Effector memory CD4-positive, alpha-beta T cell (primary cell): ENCODE results near the gene USH2A.

Experiments
- DNase-seq, 3 donors: peaks; one replicate each; pipeline ENCODE4 v3.0.0-alpha.2; 2020
- H3K27ac ChIP-seq: 2 replicates; pipeline ENCODE4 v1.7.0; 2013; ENCODE audit warnings: mild to moderate bottlenecking, low read length, moderate library complexity; ENCODE audit not compliant: insufficient read depth, poor library complexity, severe bottlenecking
- H3K27me3 ChIP-seq: replicated peaks from 2 replicates; pipeline ENCODE4 v1.7.0; 2013; ENCODE audit warnings: mild to moderate bottlenecking, low read length; ENCODE audit not compliant: insufficient read depth, control insufficient read depth, poor library complexity, severe bottlenecking
- H3K36me3 ChIP-seq: 2 replicates; pipeline ENCODE4 v1.7.0; 2013; ENCODE audit warnings: mild to moderate bottlenecking, low read length, moderate library complexity; ENCODE audit not compliant: control insufficient read depth, insufficient read depth
- H3K4me1 ChIP-seq: 2 replicates; pipeline ENCODE4 v1.7.0; 2013; ENCODE audit warnings: low read length, mild to moderate bottlenecking; ENCODE audit not compliant: control insufficient read depth, insufficient read depth, poor library complexity, severe bottlenecking
- H3K4me3 ChIP-seq: 2 replicates; pipeline ENCODE4 v1.7.0; 2013; ENCODE audit warnings: low read length, low read depth, mild to moderate bottlenecking; ENCODE audit not compliant: insufficient read depth, poor library complexity, severe bottlenecking
- H3K9me3 ChIP-seq: 2 replicates; pipeline ENCODE4 v1.7.0; 2013; ENCODE audit warnings: mild to moderate bottlenecking, low read length, moderate library complexity; ENCODE audit not compliant: control insufficient read depth

Gene USH2A

DNA sequence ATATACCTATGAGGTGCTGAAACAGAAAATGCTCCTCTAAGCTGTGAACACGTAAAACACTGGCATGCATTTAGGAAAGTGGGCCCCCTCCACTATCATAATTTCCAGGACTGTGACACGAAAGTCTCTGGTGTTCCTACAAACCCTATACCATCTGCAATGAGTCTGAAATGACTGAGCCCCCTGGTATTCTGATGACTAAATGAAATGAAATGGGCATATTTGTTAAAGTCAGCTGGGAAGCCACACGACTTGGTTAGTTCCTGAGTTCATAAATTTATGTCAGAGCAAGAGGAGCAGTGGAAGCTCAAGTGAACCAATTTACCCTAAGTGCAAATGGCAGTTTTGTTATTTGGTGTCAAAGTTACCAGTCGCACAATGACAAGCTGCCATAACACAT lies 673.8 kb downstream of the USH2A start:
- Histone ChIP-seq H3K36me3 (no peaks in the 10 kb centered on the region), H3K4me3 (no peak overlapping the region), H3K4me1 (no peaks in the 10 kb centered on the region), H3K27ac (no peak overlapping the region), H3K27me3 (no peaks in the 10 kb centered on the region), H3K9me3 (no peaks in the 10 kb centered on the region)
- DNase-seq, result no peak

DNA sequence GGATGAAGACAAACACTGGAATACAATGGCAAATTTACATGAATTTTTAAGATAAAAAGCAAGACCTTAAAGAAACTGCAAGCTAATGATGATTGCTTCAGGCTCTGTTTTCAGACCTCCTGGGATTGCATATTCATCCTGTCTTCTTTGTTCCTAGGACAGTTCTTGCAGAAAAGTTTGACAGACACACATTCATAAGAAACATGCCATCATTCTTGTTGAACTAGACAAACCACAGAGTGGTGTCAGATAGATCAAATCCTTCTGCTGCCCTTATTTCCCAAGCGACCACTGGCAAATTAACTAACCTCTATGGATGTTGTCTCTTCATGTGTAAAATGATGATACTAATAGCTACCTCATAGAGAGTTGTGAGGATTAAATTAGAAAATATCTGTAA lies 674.8 kb downstream of the USH2A start:
- Histone ChIP-seq H3K27ac (no peak overlapping the region), H3K4me1 (no peaks in the 10 kb centered on the region), H3K27me3 (no peaks in the 10 kb centered on the region), H3K36me3 (no peaks in the 10 kb centered on the region), H3K4me3 (no peak overlapping the region), H3K9me3 (no peaks in the 10 kb centered on the region)
- DNase-seq, result no peak

DNA sequence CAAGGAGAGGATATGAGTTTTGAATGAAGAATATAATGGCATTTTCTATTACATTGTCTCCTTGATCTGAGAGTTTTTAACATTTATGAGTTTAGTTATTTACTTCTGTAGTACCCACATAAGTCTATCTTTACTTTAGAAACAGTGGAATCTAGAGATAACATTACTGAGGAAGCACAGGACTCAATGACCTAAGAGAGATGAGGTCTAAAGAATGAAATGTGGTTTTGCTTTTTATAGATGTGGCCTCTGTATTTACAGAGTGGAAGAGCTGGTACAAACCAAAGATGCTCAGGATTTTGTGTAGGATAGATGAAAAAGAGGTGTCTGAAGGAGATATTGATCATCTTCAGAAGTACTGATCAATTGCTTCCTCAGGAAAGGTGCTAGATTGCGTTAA lies 678.8 kb downstream of the USH2A start:
- H3K27ac ChIP-seq, result no peak overlapping the region
- DNase-seq, result no peak
- no peak overlapping the region for H3K4me3 ChIP-seq
- H3K27me3 ChIP-seq, result no peaks in the 10 kb centered on the region
- no peaks in the 10 kb centered on the region for H3K9me3 ChIP-seq
- no peaks in the 10 kb centered on the region for H3K4me1 ChIP-seq
- no peaks in the 10 kb centered on the region for H3K36me3 ChIP-seq

DNA sequence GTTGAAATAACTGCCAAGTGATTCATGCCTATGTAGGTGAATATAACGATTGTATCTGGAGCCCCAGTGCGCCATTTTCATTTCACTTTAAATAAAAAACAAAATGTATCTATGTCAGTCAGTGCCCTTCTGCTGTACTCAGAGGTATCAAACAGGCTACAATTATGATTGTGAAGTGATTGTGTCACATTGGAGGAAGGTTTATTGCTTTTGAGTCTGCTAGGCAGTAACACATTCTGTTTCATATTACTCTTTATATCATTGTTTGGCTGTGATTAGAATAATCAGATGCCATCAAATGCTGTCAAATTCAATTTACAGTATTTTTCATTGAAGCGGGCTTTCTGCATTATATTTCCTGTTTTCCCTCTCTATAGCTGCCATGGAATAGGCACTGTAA lies 684.2 kb downstream of the USH2A start:
- Histone ChIP-seq H3K36me3 (no peaks in the 10 kb centered on the region), H3K9me3 (no peaks in the 10 kb centered on the region)
- DNase-seq, result no peak

DNA sequence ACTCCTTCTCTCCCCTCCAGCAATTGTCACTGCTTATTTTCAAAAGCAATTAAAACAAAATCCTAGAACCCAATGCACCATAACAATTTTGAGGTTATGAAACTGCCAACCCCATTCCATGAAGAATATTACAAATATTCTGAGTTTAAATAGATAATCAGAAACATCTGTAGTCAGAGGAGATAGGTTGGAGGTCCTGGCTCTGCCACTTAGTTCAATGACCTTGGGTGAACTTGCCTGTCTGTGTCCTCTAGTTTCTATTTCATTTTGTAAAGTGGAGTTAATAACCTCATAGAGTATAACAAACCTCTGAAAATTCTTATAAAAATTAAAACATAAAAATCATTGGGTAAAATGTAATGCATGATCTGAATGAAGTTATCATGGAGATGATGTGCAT lies 691.5 kb downstream of the USH2A start:
- H3K4me1 ChIP-seq, result no peaks in the 10 kb centered on the region
- H3K27me3 ChIP-seq, result no peaks in the 10 kb centered on the region
- no peaks in the 10 kb centered on the region for H3K9me3 ChIP-seq
- no peak overlapping the region for H3K27ac ChIP-seq
- no peak overlapping the region for H3K4me3 ChIP-seq
- H3K36me3 ChIP-seq, result no peaks in the 10 kb centered on the region
- no peak for DNase-seq

More for the DNA sequence above, 684.2 kb downstream of the USH2A start:
- Histone ChIP-seq H3K4me1 (no peaks in the 10 kb centered on the region), H3K27ac (no peak overlapping the region), H3K27me3 (no peaks in the 10 kb centered on the region), H3K4me3 (no peak overlapping the region)

DNA sequence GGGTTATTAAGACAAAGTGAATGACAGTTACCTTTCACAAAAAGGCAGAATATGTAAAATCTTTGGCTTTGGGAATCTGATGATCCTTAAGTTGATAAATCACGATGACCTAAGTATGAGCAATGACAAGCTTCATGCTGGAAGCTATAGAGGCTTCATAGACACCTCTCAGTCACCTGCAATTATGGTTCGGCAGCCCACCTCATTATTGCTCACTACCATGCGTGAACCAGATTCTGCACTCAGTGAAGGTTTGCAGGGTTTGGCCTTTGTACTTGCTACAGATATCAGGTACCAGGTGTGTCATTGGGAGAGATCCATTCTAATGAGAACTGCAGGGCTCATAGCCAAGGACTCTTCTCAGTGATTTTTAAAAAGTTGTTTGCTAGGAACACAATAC lies 692.6 kb downstream of the USH2A start:
- no peak overlapping the region for H3K4me3 ChIP-seq
- H3K36me3 ChIP-seq, result no peaks in the 10 kb centered on the region
- no peak for DNase-seq
- H3K27ac ChIP-seq, result no peak overlapping the region
- H3K9me3 ChIP-seq, result no peaks in the 10 kb centered on the region
- no peaks in the 10 kb centered on the region for H3K4me1 ChIP-seq
- H3K27me3 ChIP-seq, result no peaks in the 10 kb centered on the region

DNA sequence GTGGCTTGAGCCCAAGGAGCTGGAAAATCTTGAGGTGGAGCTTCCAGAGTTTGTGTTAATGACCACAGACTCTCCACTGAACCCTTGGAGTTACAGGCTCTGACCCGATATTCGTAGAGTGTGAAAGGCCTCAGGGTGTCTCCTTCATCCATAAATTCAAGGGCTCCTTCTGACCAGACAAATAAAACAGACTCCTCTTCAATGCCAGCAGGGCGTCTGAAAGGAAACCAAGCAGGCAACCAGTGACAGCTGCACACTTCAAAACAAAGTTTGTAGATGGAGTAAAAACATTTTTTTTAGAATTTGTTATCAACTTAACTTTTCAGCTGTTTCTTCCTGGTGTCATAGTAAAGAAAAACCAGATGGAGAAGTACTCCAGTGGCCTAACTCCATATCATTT lies 695.1 kb downstream of the USH2A start:
- DNase-seq, result no peak
- H3K27ac ChIP-seq, result no peak overlapping the region
- H3K27me3 ChIP-seq, result no peaks in the 10 kb centered on the region
- H3K36me3 ChIP-seq, result no peaks in the 10 kb centered on the region
- no peak overlapping the region for H3K4me3 ChIP-seq
- no peaks in the 10 kb centered on the region for H3K4me1 ChIP-seq
- no peaks in the 10 kb centered on the region for H3K9me3 ChIP-seq

DNA sequence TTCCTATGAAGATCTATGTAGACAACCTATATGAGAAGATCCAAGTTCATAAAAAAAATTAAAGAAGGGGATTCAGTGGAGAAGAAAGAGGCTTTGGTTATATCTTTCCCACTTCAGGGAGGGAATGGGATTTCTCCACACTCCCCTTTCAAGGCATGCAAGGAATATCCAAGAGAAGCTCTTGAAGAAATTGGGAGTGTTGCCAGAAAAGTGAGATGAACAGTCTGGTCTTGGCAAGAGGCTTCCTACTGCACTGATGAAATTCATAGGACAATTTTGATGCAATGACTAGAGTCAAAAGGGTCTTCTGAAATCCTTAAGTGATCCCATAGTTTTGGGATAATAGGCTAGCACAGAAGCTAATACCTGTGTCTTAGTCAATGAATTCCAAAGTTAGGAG lies 703.1 kb downstream of the USH2A start:
- H3K4me3 ChIP-seq, result no peak overlapping the region
- no peak overlapping the region for H3K27ac ChIP-seq
- no peaks in the 10 kb centered on the region for H3K9me3 ChIP-seq
- H3K4me1 ChIP-seq, result no peaks in the 10 kb centered on the region
- no peaks in the 10 kb centered on the region for H3K27me3 ChIP-seq
- DNase-seq, result no peak
- H3K36me3 ChIP-seq, result no peaks in the 10 kb centered on the region

DNA sequence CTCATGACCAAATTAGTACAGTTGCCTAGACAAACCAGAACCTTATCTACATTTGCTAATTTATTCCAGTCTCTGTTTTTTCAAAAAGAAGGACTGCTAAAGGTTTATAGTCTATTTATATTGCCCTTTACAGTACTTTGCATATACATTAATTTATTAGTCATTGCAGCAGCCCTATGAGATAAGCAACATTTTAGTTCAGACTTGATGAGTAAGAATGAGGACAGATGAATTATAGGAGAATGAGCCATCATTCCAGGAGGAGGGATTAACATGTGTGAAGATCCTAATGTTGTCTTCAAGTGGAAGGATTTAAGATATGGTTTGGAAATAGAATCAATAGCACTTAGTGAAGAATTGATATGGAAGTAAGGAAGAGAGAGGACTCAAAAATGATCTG lies 703.7 kb downstream of the USH2A start:
- DNase-seq, result no peak
- no peaks in the 10 kb centered on the region for H3K27me3 ChIP-seq
- H3K9me3 ChIP-seq, result no peaks in the 10 kb centered on the region

DNA sequence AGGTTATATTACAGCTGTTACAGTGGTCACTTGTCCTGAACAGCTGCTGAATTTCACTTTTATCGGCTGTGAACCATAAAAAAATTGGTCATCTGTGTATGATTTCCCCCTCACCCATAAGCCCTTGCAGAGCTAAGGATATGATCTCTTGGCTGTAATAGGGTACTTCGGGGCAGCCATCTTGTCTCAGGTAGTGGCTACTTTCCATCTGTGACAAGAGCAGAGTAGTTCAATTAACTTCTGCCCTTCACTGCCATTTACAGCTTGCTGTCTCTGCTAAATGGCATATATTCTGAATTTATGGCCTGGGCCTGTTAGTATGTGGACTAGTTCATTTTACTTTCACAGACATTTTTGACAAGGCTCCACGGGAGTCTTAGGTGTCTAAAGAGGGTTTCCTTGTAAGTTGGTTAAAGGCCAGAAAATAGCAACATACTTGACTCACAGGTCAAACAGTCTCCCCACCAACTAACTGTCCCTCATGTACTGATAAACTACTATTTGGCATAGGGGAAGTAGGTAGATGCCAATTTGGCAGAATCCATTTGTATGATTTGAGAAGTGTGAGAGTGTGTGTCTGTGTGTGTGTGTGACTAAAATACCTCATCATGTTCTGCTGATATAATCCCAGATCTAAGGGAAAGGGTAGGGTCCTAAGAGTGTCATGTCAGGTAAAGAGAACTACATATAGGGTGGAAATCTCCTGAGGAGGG lies 704.5 kb downstream of the USH2A start:
- H3K9me3 ChIP-seq, result no peaks in the 10 kb centered on the region
- no peaks in the 10 kb centered on the region for H3K27me3 ChIP-seq
- no peak overlapping the region for H3K27ac ChIP-seq
- no peak overlapping the region for H3K4me3 ChIP-seq
- H3K36me3 ChIP-seq, result no peaks in the 10 kb centered on the region
- no peak for DNase-seq
- H3K4me1 ChIP-seq, result no peaks in the 10 kb centered on the region

More for the DNA sequence above, 703.7 kb downstream of the USH2A start:
- H3K4me3 ChIP-seq, result no peak overlapping the region
- H3K36me3 ChIP-seq, result no peaks in the 10 kb centered on the region
- H3K27ac ChIP-seq, result no peak overlapping the region
- H3K4me1 ChIP-seq, result no peaks in the 10 kb centered on the region
